Fibroblast of lung (primary cell): ENCODE measurements around the gene CSGALNACT2.

Experiments
- CTCF ChIP-seq, 2 donors: IDR thresholded peaks in 1 of 2; conservative IDR thresholded peaks in 1 of 2; 1 replicate in 1 of 2; 2 replicates in 1 of 2; pipeline ENCODE4 v1.5.1; 2011 to 2012; ENCODE audit warnings: low read length in 2 of 2, control low read depth in 1 of 2, inconsistent platforms in 1 of 2, low read depth in 1 of 2, mild to moderate bottlenecking in 1 of 2
- EZH2 ChIP-seq: IDR thresholded peaks from 2 replicates; pipeline ENCODE4 v1.5.1; 2012; ENCODE audit warnings: low read length, control low read depth, mild to moderate bottlenecking; ENCODE audit errors: missing control alignments

GRCh38 chr10:43176271-43176670 is 38.0 kb downstream of the CSGALNACT2 start:
- TF ChIP-seq EZH2 (no peak), CTCF (conservative IDR thresholded peaks at IDR 0.05 in 1 of 2, IDR thresholded peaks at IDR 0.05 in 1 of 2; ENCODE audit: low read depth in 1 of 2, low read length in 2 of 2) (no peak)
